Omental fat pad (tissue), 4 donors: ENCODE data around the gene KCNQ1OT1. TPM values are rescaled to one million over a fixed set of nuclear protein-coding genes. Genes with fewer than 3 reads are reported as not detected.

Experiments
- ATAC-seq: fragments of 150-250 bp; one replicate; pipeline ENCODE4 v1.9.1; 2016; ENCODE audit warnings: mild to moderate bottlenecking, moderate library complexity; ENCODE audit not compliant: low FRiP score
- DNase-seq: peaks from one replicate; pipeline ENCODE4 v3.0.0-alpha.2; 2019; ENCODE audit warnings: low spot score
- CTCF ChIP-seq, 3 donors: fragments of 450-650 bp; IDR thresholded peaks; one replicate each; pipeline ENCODE4 v1.5.1; 2016 to 2017; ENCODE audit warnings: antibody characterized with exemption in 3 of 3, mild to moderate bottlenecking in 3 of 3, moderate library complexity in 2 of 3
- total RNA-seq, 4 donors: library from RNA; depleted of rRNA; stranded (reverse); fragments of >200 nt; gene quantifications; one replicate each; pipeline ENCODE4 v1.1.0, GENCODE V29; 2016

KCNQ1OT1 gene
- total RNA-seq, 4 donors from 2014 or later, result 3.4 to 9.7 (median 6.2) TPM

GRCh38 chr11:2690596-2691354, 9.0 kb downstream of the KCNQ1OT1 start:
- ATAC-seq (no peak), DNase-seq (no peak)
- no peak for TF ChIP-seq CTCF (IDR thresholded peaks at IDR 0.05)

- DNase-seq, result no peak
- ATAC-seq, result no peak
- no peak for TF ChIP-seq CTCF (IDR thresholded peaks at IDR 0.05)
These were observed 9.9 kb downstream of the KCNQ1OT1 start for GRCh38 chr11:2689651-2690575.

GRCh38 chr11:2688381-2689231, 11.2 kb downstream of the KCNQ1OT1 start:
- no peak for ATAC-seq
- no peak for DNase-seq
- no peak for TF ChIP-seq CTCF (IDR thresholded peaks at IDR 0.05)

- ATAC-seq (no peak), DNase-seq (no peak)
- no peak for TF ChIP-seq CTCF (IDR thresholded peaks at IDR 0.05)
These were observed 12.0 kb downstream of the KCNQ1OT1 start for GRCh38 chr11:2687782-2688191.

- TF ChIP-seq CTCF (IDR thresholded peaks at IDR 0.05), result no peak
- DNase-seq, result no peak
- no peak for ATAC-seq
These were observed 12.6 kb downstream of the KCNQ1OT1 start for GRCh38 chr11:2687223-2687530.

- no peak for DNase-seq
These were observed 13.2 kb downstream of the KCNQ1OT1 start for GRCh38 chr11:2686360-2687222.

More at GRCh38 chr11:2686360-2687222, 13.2 kb downstream of the KCNQ1OT1 start:
- ATAC-seq, result no peak
- TF ChIP-seq CTCF (IDR thresholded peaks at IDR 0.05), result no peak
